Activated T-helper 1 cell treated with anti-CD3 and anti-CD28 coated beads, Interleukin-2, amount 50 U/mL, for 16 hours (primary cell): Measurements from ENCODE around the gene MAGI1.
"Not testable (repeated sequence)": the region's sequence is repeated elsewhere in the genome, so short reads cannot be mapped to it uniquely, and the experiment has no call there.

Source experiments
- DNase-seq, 2 donors: peaks; one replicate each; pipeline ENCODE4 v3.0.0-alpha.2; 2020; ENCODE audit warnings: low read depth in 1 of 2, low spot score in 1 of 2

MAGI1 gene

GRCh38 chr3:65907232-65908130 lies 131.2 kb downstream of the MAGI1 start:
- DNase-seq, result no peak

- DNase-seq, result no peak
Measured at GRCh38 chr3:65905771-65906170, 132.9 kb downstream of the MAGI1 start.

- DNase-seq, result no peak
Measured at GRCh38 chr3:65904016-65904415, 134.7 kb downstream of the MAGI1 start.

- no peak for DNase-seq
Measured at GRCh38 chr3:65902304-65902793, 136.4 kb downstream of the MAGI1 start.

- DNase-seq, result no peak
Measured at GRCh38 chr3:65901226-65901625, 137.5 kb downstream of the MAGI1 start.

GRCh38 chr3:65899226-65899625 lies 139.5 kb downstream of the MAGI1 start:
- no peak for DNase-seq

GRCh38 chr3:65897766-65898165 lies 141.0 kb downstream of the MAGI1 start:
- DNase-seq, result no peak

GRCh38 chr3:65896321-65896720 lies 142.4 kb downstream of the MAGI1 start:
- no peak for DNase-seq

GRCh38 chr3:65894679-65895453 lies 143.9 kb downstream of the MAGI1 start:
- no peak for DNase-seq

GRCh38 chr3:65894126-65894525 lies 144.6 kb downstream of the MAGI1 start:
- DNase-seq, result no peak

GRCh38 chr3:65893631-65894030 lies 145.1 kb downstream of the MAGI1 start:
- no peak for DNase-seq

- not testable (repeated sequence) for DNase-seq
Measured at GRCh38 chr3:65891477-65891876, 147.2 kb downstream of the MAGI1 start.

- no peak for DNase-seq
Measured at GRCh38 chr3:65890328-65890727, 148.4 kb downstream of the MAGI1 start.

GRCh38 chr3:65889707-65890099 lies 149.0 kb downstream of the MAGI1 start:
- no peak for DNase-seq

GRCh38 chr3:65888980-65889706 lies 149.6 kb downstream of the MAGI1 start:
- no peak for DNase-seq

GRCh38 chr3:65888196-65888595 lies 150.5 kb downstream of the MAGI1 start:
- DNase-seq, result no peak

- no peak for DNase-seq
Measured at GRCh38 chr3:65886391-65886790, 152.3 kb downstream of the MAGI1 start.

GRCh38 chr3:65884071-65884470 lies 154.6 kb downstream of the MAGI1 start:
- DNase-seq, result no peak

- DNase-seq, result no peak
Measured at GRCh38 chr3:65883613-65884012, 155.1 kb downstream of the MAGI1 start.

GRCh38 chr3:65880350-65880749 lies 158.4 kb downstream of the MAGI1 start:
- DNase-seq, result no peak

GRCh38 chr3:65879372-65879771 lies 159.3 kb downstream of the MAGI1 start:
- DNase-seq, result no peak
